Mammary epithelial cell (primary cell): ENCODE measurements around the gene OARD1.

ENCODE experiments used
- EZH2 ChIP-seq: IDR thresholded peaks from 2 replicates; pipeline ENCODE4 v1.6.1; 2012; ENCODE audit warnings: low read length, inconsistent platforms, borderline replicate concordance
- TF ChIP-seq, protein P1 (sequence below), 2 donors: IDR thresholded peaks in 1 of 2; conservative IDR thresholded peaks in 1 of 2; 2 replicates each; pipeline ENCODE4 v1.5.1; 2011 to 2012; ENCODE audit warnings: inconsistent platforms in 2 of 2, low read length in 2 of 2, mild to moderate bottlenecking in 2 of 2, control low read depth in 1 of 2, low read depth in 1 of 2; ENCODE audit not compliant: insufficient read depth in 1 of 2; ENCODE audit errors: extremely low read depth in 1 of 2

DNA sequence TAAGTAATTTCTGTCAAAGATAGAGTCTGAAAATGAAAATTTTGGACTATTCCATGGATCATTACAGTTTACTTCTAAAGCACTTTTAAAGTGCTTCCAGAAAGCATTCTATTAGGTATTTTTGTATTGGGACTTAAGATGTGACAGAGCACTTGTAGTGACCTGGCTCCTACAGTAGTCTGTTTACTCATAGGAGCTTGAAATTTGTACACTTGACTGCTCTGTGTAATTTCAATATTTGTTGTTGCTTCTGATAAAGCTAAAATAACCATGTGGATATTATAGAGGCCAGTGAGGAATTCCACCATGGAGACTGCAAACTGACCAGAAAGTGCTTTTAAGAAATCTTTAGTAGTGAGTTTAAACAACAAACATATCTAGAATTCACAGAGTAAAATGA is 10.9 kb upstream of the OARD1 start:
- TF ChIP-seq, protein P1, sequence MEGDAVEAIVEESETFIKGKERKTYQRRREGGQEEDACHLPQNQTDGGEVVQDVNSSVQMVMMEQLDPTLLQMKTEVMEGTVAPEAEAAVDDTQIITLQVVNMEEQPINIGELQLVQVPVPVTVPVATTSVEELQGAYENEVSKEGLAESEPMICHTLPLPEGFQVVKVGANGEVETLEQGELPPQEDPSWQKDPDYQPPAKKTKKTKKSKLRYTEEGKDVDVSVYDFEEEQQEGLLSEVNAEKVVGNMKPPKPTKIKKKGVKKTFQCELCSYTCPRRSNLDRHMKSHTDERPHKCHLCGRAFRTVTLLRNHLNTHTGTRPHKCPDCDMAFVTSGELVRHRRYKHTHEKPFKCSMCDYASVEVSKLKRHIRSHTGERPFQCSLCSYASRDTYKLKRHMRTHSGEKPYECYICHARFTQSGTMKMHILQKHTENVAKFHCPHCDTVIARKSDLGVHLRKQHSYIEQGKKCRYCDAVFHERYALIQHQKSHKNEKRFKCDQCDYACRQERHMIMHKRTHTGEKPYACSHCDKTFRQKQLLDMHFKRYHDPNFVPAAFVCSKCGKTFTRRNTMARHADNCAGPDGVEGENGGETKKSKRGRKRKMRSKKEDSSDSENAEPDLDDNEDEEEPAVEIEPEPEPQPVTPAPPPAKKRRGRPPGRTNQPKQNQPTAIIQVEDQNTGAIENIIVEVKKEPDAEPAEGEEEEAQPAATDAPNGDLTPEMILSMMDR (conservative IDR thresholded peaks at IDR 0.05 in 1 of 2, IDR thresholded peaks at IDR 0.05 in 1 of 2; ENCODE audit: extremely low read depth in 1 of 2, insufficient read depth in 1 of 2, low read depth in 1 of 2, low read length in 2 of 2): no peak
- TF ChIP-seq EZH2: no peak
